GM18858 (cell line): ENCODE results near the gene SURF1.
"Not testable (repeated sequence)": the region's sequence is repeated elsewhere in the genome, so short reads cannot be mapped to it uniquely, and the experiment has no call there.

ENCODE experiments used
- ATAC-seq: cut with Tn5 transposase; IDR thresholded peaks from one replicate; pipeline ENCODE4 v1.9.1; 2021; ENCODE audit not compliant: unreplicated experiment

The SURF1 gene

DNA sequence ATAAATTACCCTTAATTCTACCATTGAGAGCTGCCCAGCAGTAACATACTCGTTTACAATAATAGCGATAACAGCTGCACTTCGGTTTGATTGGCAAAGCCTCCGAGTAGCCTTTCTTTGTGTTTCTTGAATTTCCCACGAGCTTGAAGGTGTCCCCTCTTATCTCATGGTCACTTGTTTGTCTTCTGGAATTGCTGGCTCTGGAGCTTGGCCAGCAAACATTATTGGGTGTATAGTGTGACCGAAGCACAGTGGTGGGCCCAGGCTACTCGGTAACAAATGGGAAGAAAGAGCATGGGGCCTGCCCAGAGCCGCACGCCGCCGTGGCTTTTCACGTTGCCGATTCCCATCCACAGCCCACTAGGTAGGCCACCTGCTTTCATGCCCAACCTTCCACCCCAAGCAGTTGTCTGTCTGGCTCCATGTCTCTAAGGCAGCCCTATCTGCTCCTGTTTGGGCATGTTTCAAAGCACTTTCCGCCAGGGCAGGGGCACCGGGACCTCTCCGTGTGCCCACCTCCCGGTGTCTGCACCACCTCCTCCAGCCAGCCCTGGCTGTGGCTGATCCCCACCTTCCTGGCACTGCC, 28.5 kb upstream of the SURF1 start:
- no peak for ATAC-seq

- no peak for ATAC-seq
Measured at GRCh38 chr9:133383438-133383837, 27.2 kb upstream of the SURF1 start.

DNA sequence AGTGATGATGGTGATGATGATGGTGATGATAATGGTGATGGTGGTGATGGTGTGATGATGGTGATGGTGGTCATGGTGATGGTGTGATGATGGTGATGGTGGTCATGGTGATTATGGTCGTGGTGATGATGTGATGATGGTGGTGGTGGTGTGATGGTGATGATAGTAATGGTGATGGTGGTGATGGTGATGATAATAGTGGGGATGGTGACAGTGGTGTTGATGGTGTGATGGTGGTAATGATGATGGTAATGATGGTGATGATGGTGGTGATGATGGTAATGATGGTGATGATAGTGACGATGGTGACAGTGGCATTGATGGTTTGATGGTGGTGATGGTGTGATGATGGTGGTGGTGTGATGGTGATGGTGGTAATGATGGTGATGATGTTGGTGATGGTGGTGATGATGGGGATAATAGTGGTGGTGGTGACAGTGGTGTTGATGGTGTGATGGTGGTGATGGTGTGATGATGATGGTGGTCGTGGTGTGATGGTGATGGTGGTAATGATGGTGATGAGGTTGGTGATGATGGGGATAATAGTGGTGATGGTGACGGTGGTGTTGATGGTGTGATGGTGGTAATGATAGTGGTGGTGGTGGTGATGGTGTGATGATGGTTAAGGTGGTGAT, 26.3 kb upstream of the SURF1 start:
- no peak for ATAC-seq

- ATAC-seq: no peak
Measured at GRCh38 chr9:133380734-133381133, 24.4 kb upstream of the SURF1 start.

GRCh38 chr9:133379153-133380086, 23.1 kb upstream of the SURF1 start:
- no peak for ATAC-seq

DNA sequence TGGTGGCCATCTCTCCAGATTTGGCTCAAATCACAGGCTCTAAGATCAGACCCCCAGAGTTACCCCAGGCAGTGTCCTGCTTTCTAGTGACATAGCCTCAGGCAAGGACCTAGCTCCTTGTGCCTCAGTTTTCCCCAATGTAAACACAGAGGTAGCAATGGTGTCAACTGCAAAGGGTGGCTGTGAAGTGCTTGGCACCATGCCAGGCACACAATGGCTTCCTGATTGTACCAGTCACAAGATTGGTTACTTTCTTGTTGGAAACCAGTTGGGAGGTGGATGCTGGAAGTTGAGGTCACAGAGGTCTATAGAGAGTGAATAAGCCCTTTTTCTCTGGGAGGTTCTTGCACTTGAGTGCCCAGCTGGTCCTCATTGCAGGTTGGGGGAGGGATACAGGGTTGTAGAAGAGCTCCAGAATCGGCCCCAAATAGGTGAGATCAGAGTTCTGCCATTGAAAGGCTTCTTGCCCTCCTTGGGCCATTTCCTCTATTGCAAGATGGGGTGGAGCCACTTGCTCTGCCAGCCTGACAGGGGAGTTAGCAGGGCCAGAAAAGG, 22.2 kb upstream of the SURF1 start:
- ATAC-seq: no peak

DNA sequence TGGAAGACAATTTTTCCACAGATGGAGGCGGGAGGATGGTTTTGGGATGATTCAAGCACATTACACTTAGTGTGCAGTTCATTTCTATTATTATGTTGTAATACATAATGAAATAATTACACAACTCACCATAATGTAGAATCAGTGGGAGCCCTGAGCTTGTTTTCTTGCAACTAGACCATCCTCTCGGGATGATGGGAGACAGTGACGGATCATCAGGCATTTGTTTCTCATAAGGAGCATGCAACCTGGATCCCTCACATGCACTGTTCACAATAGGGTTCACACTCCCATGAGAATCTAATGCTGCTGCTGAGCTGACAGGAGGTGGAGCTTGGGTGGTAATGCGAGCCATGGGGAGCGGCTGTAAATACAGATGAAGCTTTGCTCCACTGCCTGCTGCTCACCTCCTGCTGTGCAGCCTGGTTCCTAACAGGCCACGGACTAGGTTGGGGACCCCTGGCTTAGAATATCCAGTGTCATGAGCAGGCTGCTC, 21.5 kb upstream of the SURF1 start:
- ATAC-seq: no peak

DNA sequence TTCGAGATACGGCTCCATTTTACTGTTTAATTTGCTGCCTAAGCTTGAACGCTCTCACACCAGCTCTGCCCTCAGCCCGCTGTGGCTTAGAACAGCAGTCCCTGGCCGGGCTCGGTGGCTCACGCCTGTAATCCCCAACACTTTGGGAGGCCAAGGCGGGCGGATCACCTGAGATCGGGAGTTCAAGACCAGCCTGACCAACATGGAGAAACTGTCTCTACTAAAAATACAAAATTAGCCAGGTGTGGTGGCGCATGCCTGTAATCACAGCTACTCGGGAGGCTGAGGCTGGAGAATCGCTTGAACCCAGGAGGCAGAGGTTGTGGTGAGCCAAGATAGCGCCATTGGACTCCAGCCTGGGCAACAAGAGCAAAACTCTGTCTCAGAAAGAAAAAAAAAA, 21.0 kb upstream of the SURF1 start:
- not testable (repeated sequence) for ATAC-seq

- ATAC-seq: peak; percentile 74
Measured at GRCh38 chr9:133375724-133376654, 19.7 kb upstream of the SURF1 start, which contains the start of the genes STKLD1 and SURF4. Gene STKLD1, plus strand, starts transcription at chr9:133376366. Its CDS starts 108 bp downstream, at chr9:133376474. Gene SURF4, minus strand, starts transcription at chr9:133376060. Its CDS starts 91 bp downstream, at chr9:133375969.

DNA sequence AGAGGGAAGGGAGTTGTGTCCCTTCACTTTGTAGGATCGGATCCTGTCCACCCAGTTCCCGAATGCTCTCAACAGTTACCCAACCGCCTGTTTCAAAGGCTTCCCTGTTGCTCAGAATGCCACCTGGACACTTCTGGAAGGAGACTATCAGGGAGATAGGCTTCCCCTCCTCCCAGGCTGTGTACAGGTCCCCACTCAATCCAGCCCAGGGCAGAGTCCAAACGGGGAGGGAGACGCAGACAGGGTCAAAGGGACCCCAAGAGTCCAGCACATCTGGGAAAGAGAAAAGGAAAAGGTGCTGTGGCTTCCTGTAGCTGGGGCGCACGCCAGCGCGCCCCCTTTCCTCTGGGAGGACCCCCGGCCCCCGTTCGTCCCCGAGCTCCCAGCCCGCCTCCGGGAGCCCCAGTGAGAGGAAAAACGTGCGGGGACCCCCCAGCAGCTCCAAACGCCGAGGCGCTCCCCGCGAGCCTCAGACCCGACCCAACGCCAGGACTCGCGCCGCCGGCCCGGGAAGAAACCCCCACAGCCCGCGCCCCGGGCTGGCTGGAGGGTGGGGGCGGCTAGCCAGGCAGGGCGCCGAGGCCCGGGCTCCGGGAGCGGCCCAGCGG, 18.9 kb upstream of the SURF1 start:
- peak; percentile 9 for ATAC-seq

DNA sequence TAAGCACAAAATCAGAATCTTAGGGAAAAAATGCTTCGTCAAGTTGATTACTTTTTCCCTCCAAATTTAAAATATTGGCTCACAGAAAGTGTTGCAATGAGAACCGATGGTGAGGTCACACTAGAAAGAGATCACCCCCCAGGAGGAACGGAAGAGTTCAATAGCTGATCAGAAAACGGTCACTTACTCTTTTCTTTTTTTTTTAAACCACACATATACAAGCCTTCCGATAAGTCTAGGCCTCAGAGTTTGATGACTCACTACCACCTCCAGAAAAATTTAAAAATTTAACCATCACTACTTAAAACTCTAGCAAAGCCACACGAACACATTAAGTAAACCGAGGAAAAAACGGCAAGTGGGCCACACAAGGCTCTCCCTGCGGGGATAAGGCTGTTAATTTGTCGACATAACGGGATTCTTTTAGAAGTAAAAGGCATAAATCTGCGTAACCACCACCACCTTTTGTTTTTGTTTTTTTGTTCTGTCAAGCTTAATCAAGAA, 18.4 kb upstream of the SURF1 start:
- no peak for ATAC-seq

- ATAC-seq: no peak
Measured at GRCh38 chr9:133372144-133372543, 15.9 kb upstream of the SURF1 start.

GRCh38 chr9:133371261-133371711, 15.0 kb upstream of the SURF1 start:
- ATAC-seq: no peak

GRCh38 chr9:133370685-133371084, 14.4 kb upstream of the SURF1 start:
- ATAC-seq: no peak

- ATAC-seq: no peak
Measured at GRCh38 chr9:133369933-133370332, 13.6 kb upstream of the SURF1 start.

- ATAC-seq: no peak
Measured at GRCh38 chr9:133369422-133369821, 13.1 kb upstream of the SURF1 start.

DNA sequence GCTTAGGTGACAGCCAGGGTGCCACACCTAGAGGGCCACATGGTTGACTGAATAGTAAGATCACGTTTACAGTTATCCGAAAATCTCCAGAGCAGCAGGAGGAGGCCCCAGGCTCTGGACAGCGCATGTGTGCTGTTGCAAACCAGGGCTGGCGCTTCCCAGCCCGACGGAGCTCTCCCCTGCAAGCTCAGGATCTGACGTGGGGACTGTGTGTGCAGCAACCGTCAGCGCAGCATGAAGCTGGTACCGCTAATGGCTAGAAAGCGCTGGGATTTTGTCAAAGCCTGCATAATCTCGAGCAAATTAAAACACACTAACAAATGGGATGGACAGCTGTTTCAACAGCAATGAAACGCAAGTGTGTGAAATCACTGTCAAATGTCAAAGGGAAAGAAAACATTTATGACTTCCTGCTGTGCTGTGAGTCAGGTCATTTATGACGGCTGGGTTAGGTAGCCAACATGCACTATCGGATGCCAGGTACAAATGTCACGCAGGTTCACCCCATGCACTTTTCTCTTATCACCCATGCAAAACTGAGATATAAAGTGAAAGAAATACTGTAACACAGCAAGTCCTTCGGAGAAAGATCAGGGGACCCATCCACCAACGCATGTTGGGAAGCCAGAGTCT, 12.1 kb upstream of the SURF1 start:
- ATAC-seq: no peak

DNA sequence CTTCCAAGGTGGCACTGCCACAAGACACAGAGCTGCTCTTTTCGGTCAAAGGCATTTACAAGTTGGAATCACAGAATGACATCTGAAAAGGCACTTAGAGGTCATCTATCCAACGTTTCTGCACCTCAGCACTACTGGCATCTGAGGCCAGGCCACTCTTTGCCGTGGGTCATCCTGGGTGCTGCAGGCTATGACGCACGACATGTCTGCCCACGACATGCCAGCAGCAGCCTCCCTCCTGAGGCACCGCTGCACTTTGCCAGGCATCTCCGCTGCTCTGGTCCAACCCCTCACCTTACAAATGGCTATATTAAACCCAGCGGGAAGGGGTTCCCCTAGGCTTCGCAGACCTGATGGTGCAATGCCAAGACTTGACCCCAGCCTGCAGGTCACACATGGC, 11.5 kb upstream of the SURF1 start:
- ATAC-seq: no peak

DNA sequence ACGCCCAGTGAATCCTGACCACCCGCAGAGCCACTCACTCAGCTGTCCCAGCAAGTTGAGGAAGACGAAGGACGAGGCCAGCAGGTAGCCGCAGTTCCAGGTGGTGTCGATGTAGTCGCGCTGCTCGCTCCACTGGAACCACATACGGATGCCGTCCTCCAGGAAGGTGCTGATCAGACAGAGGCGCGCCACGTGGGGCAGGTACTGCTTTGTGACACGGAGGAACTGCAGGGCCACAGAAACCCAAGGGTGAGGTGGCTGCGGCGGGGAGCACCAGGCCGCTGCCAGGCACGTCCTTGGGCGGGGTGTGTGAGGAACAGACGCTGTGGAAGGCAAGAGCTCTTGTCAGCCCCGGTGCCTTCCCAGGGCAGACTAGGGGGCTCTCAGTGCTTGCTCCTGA, 10.9 kb upstream of the SURF1 start:
- no peak for ATAC-seq
